ENCODE results near the gene PDIA3. TPM values are rescaled to one million over a fixed set of nuclear protein-coding genes. Genes with fewer than 3 reads are reported as not detected.

The PDIA3 gene
- total and polyA plus RNA-seq, 2 donors (not counting 1 experiment from before 2014, with no cell fraction given) = 42.7 to 83.1 TPM

DNA sequence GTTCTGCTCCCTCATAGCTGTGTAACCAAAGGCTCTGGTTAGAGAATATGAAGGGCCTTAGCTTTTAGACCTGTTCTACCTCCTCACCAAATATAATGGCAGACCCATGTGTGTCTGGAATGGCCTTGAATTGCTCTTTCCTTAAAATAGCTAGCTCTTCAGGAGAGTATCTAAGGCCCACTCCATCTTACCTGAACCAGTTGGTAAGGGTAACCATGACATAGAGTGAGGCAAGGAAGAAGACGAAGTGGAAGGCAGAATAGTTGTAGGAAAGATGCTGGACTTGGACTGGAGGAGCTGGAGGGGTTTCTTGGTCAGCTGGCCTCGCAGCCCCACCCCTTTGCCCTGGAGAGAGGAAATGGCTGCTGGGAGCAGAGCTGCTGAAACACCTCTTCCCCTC is 49.0 kb downstream of the PDIA3 start:
- POLR2A ChIA-PET = no interaction called here

GRCh38 chr15:43795997-43796396 is 49.8 kb downstream of the PDIA3 start:
- no peak overlapping the region for H3K4me3 ChIP-seq (ENCODE audit: control extremely low read depth in 1 of 5, extremely low read depth in 1 of 5, insufficient read depth in 1 of 5, low read depth in 2 of 5, low read length in 4 of 5)
- ChIA-PET POLR2A (no interaction called here), CTCF (interaction anchor here (1.0 to 3.2 kb wide), 2 partner anchors 19 to 25 kb away, joined by 4 to 13 read pairs; partner anchors contain the start of gene ELL3)
- H2AFZ ChIP-seq (ENCODE audit: insufficient read depth, low read depth, low read length, poor library complexity, severe bottlenecking) = no peak overlapping the region
- peak overlapping the region; percentile 26 for H3K27ac Mint-ChIP-seq
- no peak overlapping the region for H3K27ac ChIP-seq (ENCODE audit: low read length in 2 of 2)
- H3K4me2 ChIP-seq (replicated peaks; ENCODE audit: low read depth, low read length, poor library complexity, severe bottlenecking) = no peak overlapping the region
- peaks cover 42% of the 10 kb centered on the region for H3K79me2 ChIP-seq (ENCODE audit: control insufficient read depth, insufficient read depth, low read length)
- H3K4me1 ChIP-seq (ENCODE audit: control insufficient read depth in 2 of 2, insufficient read depth in 2 of 2, low read length in 2 of 2) = peaks cover 21 to 56% of the 10 kb centered on the region in 2 donors
- no peaks in the 10 kb centered on the region for H3K27me3 Mint-ChIP-seq
- H3K4me3 Mint-ChIP-seq = no peak overlapping the region
- H3K27me3 ChIP-seq (replicated peaks in 1 of 4; ENCODE audit: control extremely low read depth in 1 of 4, control insufficient read depth in 3 of 4, insufficient read depth in 4 of 4, low read length in 3 of 4) = no peaks in the 10 kb centered on the region
- H3K4me1 Mint-ChIP-seq = peaks cover 74% of the 10 kb centered on the region
- peaks cover 0 to 55% of the 10 kb centered on the region in 2 experiments for H3K36me3 ChIP-seq (replicated peaks in 1 of 2; ENCODE audit: control extremely low read depth in 1 of 2, control insufficient read depth in 1 of 2, extremely low read depth in 1 of 2, insufficient read depth in 2 of 2, low read length in 1 of 2)
- H3K9ac ChIP-seq (ENCODE audit: low read length) = no peak overlapping the region
- DNase-seq (no peak), ATAC-seq (ENCODE audit: low read depth) (no peak)
- H3K9me3 Mint-ChIP-seq (ENCODE audit: insufficient read depth) = no peaks in the 10 kb centered on the region
- peaks cover 0 to 12% (median 0%) of the 10 kb centered on the region in 3 donors for H3K9me3 ChIP-seq (ENCODE audit: control extremely low read depth in 1 of 3, control insufficient read depth in 2 of 3, insufficient read depth in 1 of 3, low read length in 2 of 3)
- no peak for TF ChIP-seq EZH2 (IDR thresholded peaks at IDR 0.05; ENCODE audit: borderline replicate concordance, insufficient read depth, low read depth, low read length, poor library complexity, severe bottlenecking)
- TF ChIP-seq CTCF (IDR thresholded peaks at IDR 0.05) = no peak
- intact Hi-C loops (cut with micrococcal nuclease) = no loop called here
- H4K20me1 ChIP-seq (ENCODE audit: control insufficient read depth, insufficient read depth, low read length, poor library complexity, severe bottlenecking) = peaks cover 36% of the 10 kb centered on the region

More for the DNA sequence above, 49.0 kb downstream of the PDIA3 start:
- H3K4me1 ChIP-seq (ENCODE audit: control insufficient read depth in 2 of 2, insufficient read depth in 2 of 2, low read length in 2 of 2) = peaks cover 23 to 59% of the 10 kb centered on the region in 2 donors
- no peak overlapping the region for H3K4me3 ChIP-seq (ENCODE audit: control extremely low read depth in 1 of 5, extremely low read depth in 1 of 5, insufficient read depth in 1 of 5, low read depth in 2 of 5, low read length in 4 of 5)
- H3K4me2 ChIP-seq (replicated peaks; ENCODE audit: low read depth, low read length, poor library complexity, severe bottlenecking) = no peak overlapping the region
- peaks cover 0 to 55% of the 10 kb centered on the region in 2 experiments for H3K36me3 ChIP-seq (replicated peaks in 1 of 2; ENCODE audit: control extremely low read depth in 1 of 2, control insufficient read depth in 1 of 2, extremely low read depth in 1 of 2, insufficient read depth in 2 of 2, low read length in 1 of 2)
- peaks cover 34% of the 10 kb centered on the region for H3K79me2 ChIP-seq (ENCODE audit: control insufficient read depth, insufficient read depth, low read length)
- H3K9me3 ChIP-seq (ENCODE audit: control extremely low read depth in 1 of 3, control insufficient read depth in 2 of 3, insufficient read depth in 1 of 3, low read length in 2 of 3) = peaks cover 0 to 12% (median 0%) of the 10 kb centered on the region in 3 donors
- no peaks in the 10 kb centered on the region for H3K9me3 Mint-ChIP-seq (ENCODE audit: insufficient read depth)
- TF ChIP-seq EZH2 (IDR thresholded peaks at IDR 0.05; ENCODE audit: borderline replicate concordance, insufficient read depth, low read depth, low read length, poor library complexity, severe bottlenecking) (no peak), CTCF (IDR thresholded peaks at IDR 0.05) (no peak)
- ATAC-seq (ENCODE audit: low read depth) (no peak), DNase-seq (no peak)
- H2AFZ ChIP-seq (ENCODE audit: insufficient read depth, low read depth, low read length, poor library complexity, severe bottlenecking) = no peak overlapping the region
- H3K4me3 Mint-ChIP-seq = no peak overlapping the region
- no CpG with 5 or more reads among the region's 2 CpGs for WGBS (ENCODE audit: insufficient coverage)
- H3K27me3 Mint-ChIP-seq = no peaks in the 10 kb centered on the region
- peaks cover 36% of the 10 kb centered on the region for H4K20me1 ChIP-seq (ENCODE audit: control insufficient read depth, insufficient read depth, low read length, poor library complexity, severe bottlenecking)
- CTCF ChIA-PET = interaction anchor here (1.0 to 3.2 kb wide), 2 partner anchors 18 to 25 kb away, joined by 4 to 13 read pairs; partner anchors contain the start of gene ELL3
- intact Hi-C loops (cut with micrococcal nuclease) = no loop called here
- H3K27ac Mint-ChIP-seq = no peak overlapping the region
- H3K4me1 Mint-ChIP-seq = peaks cover 71% of the 10 kb centered on the region
- no peak overlapping the region for H3K27ac ChIP-seq (ENCODE audit: low read length in 2 of 2)
- no peak overlapping the region for H3K9ac ChIP-seq (ENCODE audit: low read length)
- no peaks in the 10 kb centered on the region for H3K27me3 ChIP-seq (replicated peaks in 1 of 4; ENCODE audit: control extremely low read depth in 1 of 4, control insufficient read depth in 3 of 4, insufficient read depth in 4 of 4, low read length in 3 of 4)
